HG03060 (cell line): Measurements from ENCODE around the gene SLC4A11.
"Not testable (repeated sequence)": the region's sequence is repeated elsewhere in the genome, so short reads cannot be mapped to it uniquely, and the experiment has no call there.

Experiments used
- ATAC-seq: cut with Tn5 transposase; IDR thresholded peaks from one replicate; pipeline ENCODE4 v1.9.1; 2021; ENCODE audit warnings: low read depth, moderate number of reproducible peaks; ENCODE audit not compliant: unreplicated experiment

The SLC4A11 gene

DNA sequence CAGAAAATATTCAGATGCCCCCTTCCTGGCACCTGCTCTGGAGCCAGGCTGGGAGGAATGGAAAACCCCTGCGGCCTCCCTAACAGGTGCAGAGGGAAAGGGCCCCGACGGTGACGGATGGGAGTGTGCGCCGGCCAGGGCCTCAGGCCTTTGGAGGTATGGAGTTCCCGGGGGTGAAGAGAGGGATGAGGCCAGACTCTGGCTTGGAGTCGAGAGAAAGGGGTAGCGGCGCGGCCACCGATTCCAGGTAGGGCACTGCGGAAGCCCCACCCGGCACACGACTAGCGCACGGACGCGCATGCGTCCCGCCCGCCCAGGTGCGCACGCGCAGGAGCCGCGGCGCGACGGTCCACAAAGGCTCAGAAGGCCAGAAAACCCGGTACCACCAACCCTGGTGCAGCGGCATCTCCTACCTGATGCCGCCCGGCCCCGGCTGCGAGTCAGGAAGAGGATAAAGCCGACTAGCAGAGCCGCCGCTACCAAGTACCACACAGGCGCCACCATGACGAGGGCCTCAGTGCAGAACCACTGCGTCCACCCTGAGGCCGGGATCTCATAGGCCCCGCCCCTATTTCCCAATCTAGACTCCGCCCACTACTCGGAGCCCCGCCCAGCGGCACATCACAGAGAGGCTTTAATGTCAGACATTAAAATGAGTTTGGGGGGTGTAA lies 34.7 kb downstream of the SLC4A11 start, which contains the start of gene DDRGK1:
Gene DDRGK1 (minus strand): TSS at position 559 of the 671 bp plus-strand sequence. CDS start 55 bp downstream, at position 504.
- peak; percentile 58 for ATAC-seq

DNA sequence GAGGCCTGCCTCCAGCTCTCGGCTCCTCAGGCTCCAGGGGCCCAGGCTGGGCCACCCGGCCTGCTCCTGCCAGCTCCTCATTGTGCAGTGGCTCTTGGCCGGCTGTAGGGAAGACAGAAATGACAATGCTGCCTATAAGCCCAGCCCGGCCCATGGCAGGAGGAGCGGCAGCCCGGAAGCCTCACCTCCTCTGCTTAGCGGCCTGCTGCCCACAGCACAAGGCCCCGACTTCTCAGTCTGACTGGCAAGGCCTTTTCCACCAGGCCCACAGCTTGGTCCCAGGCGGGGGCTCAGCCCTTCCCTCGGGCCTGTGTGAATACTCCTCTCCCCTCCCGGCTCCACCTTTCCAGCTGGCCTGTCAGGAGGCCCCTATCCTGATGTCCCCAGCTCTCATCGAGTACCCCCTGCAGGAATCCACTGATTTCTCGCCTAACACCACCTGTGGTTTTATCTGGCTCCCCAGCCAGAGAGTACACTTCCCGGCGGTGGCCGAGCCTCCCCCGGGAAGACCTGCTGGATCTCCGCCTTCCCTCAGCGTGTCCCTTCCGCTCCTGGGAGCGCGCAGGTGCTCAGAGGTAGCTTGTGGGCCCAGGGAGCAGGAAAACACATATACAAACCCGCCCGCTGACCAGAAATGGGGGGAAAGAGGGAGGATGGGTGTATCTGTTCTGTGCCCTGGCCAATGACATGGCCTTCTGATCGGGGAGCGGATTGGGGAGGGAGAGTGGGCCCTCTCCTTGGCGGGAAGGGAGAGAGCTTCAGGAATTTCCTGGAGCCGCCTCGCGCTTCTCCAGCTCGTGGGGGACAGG lies 35.5 kb downstream of the SLC4A11 start:
- no peak for ATAC-seq

DNA sequence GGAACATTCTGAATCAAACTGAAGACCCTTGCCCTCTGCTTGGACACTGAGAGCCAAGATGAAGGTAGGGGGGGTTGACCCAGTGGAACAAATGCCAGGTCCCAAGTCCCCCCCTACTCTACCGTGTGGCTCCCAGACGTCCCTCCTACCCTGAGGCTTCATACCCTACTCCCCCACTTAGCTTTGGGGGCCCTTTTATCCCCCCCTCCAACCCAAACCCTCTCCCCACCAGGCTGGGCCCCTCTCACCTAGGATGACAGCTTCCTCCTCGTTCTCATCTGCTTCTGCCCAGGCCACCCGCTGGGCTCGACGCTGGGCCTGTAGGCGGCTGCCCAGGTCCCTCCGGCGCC lies 36.0 kb downstream of the SLC4A11 start:
- no peak for ATAC-seq

DNA sequence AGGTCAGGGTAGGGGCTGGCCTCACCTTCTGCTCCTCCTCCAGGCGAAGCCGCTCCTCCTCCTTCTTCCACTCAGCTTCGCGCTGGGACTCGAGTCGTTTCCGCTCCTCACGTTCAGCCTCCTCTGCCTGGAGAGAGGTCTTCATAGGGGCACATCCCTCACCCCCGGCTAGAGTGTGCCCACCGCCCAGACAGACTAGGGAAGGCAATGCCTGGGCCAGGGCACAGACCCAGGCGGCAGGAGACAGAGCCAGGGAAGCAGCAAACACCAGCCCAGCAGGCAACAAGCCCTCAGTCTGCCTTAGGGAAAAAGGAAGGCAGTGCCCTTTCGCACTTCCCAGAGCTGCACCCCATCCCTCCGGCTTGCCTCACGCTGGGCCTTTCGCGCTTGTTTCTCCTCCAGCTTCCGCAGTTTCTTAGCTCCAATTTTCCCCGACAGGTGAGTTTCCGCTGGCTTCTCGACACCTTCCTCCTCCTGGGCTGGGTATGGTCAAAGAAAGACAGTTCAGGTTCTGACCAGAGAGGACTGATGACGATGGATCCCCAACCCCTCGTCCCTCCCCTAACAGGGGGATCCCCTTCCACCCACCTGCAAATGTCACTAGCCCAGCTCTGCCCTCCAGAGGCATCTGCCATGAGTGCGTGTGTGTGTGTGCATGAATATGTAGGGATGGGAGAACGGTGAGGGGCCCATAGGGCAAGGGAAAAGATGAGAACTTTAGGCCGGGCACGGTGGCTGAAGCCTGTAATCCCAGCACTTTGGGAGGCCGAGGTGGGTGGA lies 38.8 kb downstream of the SLC4A11 start:
- ATAC-seq: no peak

GRCh38 chr20:3199206-3199605 lies 39.8 kb downstream of the SLC4A11 start:
- no peak for ATAC-seq

GRCh38 chr20:3195590-3196237 lies 43.3 kb downstream of the SLC4A11 start:
- ATAC-seq: no peak

DNA sequence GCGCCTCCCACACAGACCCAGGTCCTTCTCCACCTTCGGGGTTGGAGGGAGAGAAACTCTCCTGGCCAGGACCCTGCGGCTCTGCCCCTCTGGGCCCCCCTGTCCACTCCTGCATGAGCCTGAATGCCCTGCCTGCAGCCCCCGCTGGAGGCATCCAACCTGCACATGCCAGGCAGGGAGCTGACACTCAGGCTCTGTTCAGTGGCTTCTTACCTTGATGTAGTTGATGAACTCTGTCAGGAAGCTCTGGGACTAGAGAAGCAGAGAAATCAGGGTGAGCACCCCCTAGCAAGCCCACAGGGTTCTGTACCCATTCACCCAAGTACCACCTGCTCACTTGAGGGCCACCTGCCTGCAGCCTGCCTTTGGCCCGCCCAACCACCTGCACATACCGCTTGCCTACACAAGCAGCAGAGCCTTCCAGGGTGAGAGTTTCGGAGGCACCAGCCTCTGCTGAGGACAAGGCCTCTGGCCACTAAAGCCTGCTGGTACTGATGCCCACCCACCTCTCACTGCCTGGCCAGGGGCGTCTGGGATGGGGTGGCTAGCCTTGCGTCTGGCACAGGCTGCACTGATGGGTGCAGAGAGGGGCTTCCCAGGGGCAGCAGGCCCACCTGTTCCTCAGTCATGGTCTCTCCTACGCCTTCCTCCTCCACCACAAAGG lies 44.2 kb downstream of the SLC4A11 start:
- no peak for ATAC-seq

DNA sequence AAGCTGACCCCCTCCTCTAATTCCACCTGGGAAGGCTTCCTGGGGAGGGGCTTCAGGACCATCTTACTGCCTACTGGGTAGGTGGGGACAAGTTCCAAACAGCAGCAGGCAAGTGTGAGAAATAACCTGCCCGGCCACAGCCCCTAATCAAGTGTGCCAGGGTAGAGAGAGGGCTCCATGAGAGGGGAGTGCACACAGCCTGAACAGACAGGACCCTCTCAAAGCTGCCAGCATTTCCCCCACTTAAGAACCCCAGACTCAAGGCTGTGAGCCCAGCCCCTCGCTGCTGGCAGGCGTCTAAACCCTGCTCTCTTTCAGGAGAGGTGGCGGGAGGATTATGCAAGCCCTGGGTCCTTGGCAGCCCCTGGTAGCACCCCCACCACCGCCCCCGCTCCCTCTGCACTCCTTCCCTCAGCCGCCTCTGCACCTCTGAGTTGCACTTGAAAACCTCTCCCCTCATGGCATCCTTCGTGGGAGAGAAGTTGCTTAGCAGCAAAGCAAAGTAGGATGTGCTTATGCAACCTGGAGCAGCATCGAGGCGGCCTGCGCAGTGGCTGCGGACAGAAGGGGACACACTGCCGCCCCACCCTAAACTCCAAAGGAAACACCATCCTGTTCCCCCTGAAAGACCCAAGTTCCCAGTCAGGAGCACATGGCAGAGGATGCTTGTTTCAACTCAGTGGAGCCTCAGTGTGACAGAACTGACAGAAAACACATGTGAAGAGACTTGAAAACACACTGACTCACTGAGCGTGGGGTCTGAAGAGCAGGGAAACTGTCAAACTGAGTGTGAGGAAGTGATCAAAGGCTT lies 45.0 kb downstream of the SLC4A11 start:
- ATAC-seq: no peak

DNA sequence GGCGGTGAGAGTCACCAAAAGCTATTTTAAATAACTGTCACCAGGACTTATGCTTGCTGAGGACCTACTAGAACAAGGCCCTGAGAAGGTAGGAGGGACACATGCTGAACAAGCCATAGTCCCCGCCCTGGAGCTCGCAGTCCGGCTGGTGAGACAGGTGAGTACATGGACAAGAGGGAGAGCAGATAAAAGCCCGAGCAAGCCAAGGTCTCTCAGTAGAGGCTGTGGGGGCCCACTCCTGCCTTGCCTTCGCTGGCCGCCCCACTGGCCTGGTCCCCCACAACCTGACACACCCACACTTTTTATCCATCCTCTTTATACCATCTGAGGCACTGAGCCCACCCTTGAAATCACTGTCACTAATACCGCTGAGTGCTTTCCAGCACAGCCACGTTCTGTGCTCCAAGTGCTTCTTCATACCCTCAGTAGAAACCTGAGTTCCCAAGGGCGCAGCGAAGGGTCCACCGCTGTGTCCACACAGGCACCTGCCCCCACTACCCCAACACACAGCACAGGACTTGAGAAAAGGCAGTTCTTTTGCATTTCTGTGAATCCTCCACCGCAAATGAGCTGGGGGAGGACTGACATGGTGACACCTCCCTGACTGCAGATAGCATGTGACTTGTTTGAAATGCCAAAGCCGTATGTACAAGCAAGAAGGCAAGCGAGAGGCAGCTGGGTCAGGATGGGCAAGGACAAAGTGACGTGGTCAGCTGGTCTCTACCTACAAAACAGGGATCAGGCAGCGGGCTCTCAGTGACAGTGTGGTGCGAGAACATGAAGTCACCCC lies 46.6 kb downstream of the SLC4A11 start:
- no peak for ATAC-seq

DNA sequence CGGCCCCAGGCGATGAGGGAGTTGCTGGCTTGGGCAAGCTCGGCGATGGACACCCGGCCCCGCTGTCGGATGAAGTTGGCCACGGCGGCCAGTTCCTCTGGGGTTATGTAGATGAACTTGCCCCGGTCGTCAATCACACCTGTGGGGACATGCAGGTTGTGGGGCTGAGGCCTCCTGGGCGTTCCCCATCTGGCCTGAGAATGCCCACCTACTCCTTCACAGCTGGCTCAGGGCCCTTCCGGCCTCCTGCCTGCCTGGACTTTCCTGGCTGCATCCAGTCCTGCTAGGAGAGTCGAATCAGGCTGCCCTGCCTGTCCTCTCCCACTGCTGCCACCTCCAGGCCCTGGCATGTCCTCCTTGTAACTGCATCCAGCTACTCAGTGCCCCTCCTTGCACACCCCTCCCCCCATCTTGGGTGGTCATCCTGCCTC lies 48.3 kb downstream of the SLC4A11 start:
- ATAC-seq: no peak

DNA sequence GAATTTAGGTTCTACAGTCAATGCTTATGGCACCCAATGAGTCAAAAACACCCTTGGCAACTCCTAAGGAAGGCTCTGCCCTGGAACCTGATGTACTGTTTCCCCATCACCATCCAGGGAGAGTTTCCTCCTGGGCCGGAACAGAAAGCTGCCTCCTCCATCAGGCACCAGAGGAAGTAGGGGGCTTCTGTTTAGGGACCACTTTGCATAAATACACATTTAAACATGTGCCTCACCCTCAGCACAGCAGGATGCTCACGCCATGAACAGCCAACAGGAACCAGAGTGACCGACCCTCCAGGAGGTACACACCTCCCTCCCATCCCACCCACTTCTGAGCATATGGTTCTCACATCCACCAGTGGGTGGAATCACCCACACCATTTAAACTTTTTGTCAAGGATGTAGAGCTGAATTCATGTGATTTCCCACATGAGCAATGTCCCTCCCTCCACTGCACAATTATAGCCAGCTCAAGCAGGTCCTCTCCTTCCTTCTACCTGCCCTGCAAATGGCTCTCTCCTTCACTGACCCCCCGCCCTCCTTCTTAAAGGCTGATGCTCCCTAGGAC lies 49.3 kb downstream of the SLC4A11 start:
- ATAC-seq: no peak

DNA sequence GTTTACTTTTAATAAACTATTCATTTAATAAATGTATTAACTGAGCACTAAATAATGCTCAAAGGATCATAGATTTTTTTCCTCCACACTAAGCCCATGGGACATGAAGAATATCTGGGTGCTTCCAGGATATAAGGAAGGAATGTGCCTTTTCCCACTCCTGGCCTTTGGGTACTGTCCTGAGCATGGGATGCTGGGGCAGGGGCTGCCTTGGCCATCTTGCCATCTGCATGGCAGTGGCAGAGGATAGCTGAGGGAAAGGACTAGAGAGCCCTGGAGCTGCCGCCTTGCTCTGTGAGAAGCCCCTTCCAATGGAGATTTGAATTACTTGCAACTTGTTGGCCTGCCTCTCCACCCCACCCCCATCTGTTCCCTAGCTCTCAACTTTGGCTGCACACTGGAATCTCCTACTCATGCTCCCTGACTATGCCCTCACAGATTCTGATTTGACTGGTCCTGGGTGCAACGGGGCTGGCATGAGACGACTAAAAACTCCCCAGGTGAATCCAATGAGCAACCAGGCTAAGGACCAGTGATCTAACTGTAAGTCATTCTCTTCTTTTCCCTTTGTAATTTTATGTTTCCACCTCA lies 50.1 kb downstream of the SLC4A11 start:
- ATAC-seq: no peak

- not testable (repeated sequence) for ATAC-seq
Measured at GRCh38 chr20:3187861-3188260, 51.1 kb downstream of the SLC4A11 start.

DNA sequence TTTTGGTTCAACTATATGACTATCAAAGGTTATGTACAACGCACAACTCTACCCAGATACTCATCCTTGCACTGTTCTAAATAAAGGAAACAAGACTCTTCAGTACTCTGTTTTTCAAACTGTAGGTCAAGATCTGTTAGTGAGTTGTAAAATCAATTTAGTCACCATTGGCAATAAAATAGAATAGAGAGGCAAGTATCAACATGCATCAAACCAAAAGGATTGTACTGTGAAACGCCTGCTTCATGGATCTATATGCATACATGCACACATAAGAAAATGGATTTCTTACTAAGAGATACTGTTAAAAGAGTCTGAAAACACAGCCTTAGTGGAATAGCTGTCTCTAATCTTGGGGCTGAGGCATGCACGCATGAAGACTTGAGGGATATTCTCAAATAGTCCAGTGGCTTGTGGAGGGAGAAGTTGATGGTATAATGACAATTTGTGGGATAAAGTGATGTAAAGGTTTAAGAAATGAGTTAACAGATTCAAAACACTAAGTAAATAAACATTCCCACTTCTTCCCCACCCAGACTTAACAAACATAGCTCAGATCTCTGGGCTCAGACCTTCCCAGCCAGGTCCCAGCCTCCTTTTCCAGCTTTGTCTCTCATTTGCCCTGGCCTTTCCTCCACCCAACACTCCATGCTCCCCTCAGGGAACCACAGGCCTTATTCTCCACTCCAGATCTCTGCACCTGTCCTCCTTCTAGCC lies 54.9 kb downstream of the SLC4A11 start:
- ATAC-seq: no peak

- ATAC-seq: not testable (repeated sequence)
Measured at GRCh38 chr20:3182429-3182828, 56.6 kb downstream of the SLC4A11 start.

DNA sequence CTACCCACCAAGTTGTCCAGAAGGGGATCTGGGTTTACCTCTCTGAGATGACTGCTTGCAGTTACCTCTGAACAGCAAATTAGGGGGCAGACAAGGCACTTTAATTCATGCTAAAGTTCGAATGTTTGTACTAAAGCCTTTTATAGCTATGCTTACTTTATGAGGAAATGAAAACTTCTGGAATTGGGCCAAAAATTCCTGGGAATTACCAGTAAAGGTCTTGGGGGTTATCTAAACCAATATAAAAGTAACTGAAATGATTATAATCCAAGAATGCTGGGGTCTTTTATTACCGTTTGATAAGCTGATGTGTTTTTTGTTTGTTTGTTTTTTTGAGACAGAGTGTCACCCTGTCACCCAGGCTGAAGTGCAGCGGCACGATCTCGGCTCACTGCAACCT lies 57.7 kb downstream of the SLC4A11 start:
- no peak for ATAC-seq

DNA sequence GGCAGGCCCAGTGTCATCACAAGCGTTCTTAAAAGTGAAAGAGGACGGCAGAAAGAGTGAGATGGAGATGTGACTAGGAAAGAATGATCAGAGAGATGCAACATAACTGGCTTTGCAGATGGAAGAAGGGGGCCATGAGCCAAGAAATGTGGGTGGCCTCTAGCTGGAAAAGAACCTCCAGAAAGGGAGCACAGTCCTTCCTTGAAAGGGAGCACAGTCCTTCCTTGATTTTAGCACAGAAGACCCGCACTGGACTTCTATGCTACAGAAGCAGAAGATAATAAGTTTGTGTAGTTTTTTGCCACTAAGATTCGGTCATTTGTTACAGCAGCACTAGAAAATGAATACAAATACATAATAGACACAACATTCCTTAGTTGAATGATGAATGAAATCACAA lies 58.7 kb downstream of the SLC4A11 start:
- ATAC-seq: no peak
